Cardiac septum (tissue), 1 donor: Measurements from ENCODE around the gene DBH. TPM values are rescaled to one million over a fixed set of nuclear protein-coding genes. Genes with fewer than 3 reads are reported as not detected.

Source experiments
- DNase-seq: peaks from one replicate; pipeline ENCODE4 v3.0.0-alpha.2; 2020; ENCODE audit warnings: low spot score
- intact Hi-C: fragments of 100-400 bp; cut with DNase I; formaldehyde crosslinking; loops from one replicate; pipeline ENCODE4 v1.14.0; 2022
- total RNA-seq: library from RNA; stranded (reverse); fragmentation: NEBNext Ultra II Directional; extraction: Animal tissue kit (Norgen Biotek cat#: 25700); gene quantifications from one replicate; pipeline ENCODE4 v1.2.1, GENCODE V29; 2021
- donor health status: DM: no; HTN: no; CAD: no.

The DBH gene
- total RNA-seq, 1 donor from 2014 or later, result not detected

DNA sequence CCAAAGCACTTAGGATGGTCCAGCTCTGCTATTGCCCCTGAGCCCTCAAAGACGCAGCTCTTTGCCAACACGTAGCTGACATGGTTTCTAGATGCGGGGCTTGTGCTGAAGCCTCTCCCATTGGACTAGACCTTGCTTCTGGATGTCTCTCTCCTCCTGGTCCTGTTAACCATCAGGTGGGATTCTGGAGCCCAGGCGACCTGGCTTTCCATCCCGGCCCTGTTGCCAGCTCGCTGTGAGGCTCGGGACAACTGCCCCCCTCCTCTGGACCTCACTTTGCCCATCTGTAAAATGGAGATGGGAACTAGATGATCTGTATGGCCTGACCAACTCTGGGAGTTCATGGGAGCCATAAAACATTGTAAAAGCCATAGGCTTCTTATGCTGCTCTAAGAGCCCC lies 4.0 kb downstream of the DBH start:
- DNase-seq, result no peak
- intact Hi-C loops, result no loop called here

DNA sequence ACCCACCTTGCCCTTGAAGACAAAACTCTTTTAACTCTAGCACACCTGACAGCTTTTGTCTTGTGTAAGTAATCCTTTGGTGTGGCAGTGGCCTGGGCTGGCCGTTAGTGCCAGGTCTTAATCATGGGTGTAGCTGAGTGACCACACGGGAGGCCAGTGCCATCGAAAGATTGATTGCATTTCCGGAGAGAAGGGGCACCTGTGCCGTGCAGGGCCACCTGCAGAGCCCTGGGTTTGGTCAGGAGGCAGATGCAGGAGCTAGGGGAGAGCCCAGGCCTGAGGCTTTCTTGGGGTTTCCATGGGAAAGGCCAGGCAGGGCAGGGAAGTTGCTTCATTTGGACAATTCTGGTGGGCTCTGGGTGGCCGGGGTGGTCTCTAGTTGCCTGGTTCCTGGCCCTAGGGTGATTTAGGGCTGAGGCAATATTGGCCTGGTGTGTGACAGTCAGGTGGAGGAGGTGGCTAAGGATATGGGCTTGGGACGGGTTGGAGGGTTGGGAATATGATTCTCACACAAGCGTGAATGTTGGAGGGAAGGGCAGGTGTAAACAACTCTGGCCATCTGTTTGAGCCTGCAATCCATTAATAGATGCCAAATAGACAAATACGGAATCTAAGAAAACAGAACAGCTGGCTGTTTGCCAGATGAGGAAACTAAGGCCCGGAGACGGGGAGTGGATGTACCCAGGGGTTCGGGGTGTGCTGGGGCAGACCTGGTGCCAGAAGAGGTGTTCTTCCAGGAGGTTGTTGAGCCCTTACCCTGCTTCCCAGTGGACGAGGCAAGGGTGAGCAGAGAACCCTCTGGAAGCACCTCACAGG lies 4.6 kb downstream of the DBH start:
- intact Hi-C loops, result no loop called here

DNA sequence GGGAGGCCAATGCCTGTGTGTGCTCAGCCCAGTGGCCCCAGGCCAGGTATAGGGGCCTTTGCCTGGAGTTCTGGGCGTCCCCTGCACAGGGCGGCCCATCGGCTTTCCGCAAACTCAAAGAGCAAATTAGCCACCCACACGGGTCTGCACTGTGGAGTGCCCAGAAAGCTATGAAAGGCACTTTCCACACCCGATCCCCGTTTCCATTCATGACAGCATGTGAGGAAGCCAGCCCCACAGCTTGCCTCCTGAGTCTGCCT lies 5.2 kb downstream of the DBH start:
- intact Hi-C loops, result no loop called here
- DNase-seq, result no peak

More for the DNA sequence above, 4.6 kb downstream of the DBH start:
- no peak for DNase-seq

DNA sequence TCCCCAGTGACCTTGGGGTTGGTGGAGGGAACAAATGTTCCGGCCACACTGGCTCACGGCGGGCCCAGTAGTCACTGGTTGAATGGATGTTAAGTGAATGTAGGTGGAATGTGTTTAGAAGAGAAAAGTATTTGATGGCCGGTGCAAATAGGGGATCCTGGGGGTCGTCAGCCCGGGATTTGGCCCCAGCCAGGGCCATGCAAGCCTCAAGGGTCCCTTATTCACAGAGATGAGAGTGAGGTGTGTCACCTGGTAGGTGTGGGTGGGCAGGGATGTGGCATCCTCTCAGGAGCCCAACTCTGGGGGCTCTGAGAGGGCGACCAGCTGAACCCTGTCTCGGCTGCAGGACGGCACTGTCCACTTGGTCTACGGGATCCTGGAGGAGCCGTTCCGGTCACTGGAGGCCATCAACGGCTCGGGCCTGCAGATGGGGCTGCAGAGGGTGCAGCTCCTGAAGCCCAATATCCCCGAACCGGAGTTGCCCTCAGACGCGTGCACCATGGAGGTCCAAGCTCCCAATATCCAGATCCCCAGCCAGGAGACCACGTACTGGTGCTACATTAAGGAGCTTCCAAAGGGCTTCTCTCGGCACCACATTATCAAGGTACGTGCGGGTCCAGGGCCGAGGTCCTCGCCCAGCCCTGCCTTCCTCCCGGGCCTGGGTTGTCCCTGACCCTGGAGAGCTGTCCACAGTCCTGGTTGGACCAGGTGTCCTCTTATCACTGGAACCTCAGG lies 5.9 kb downstream of the DBH start:
- intact Hi-C loops, result no loop called here

DNA sequence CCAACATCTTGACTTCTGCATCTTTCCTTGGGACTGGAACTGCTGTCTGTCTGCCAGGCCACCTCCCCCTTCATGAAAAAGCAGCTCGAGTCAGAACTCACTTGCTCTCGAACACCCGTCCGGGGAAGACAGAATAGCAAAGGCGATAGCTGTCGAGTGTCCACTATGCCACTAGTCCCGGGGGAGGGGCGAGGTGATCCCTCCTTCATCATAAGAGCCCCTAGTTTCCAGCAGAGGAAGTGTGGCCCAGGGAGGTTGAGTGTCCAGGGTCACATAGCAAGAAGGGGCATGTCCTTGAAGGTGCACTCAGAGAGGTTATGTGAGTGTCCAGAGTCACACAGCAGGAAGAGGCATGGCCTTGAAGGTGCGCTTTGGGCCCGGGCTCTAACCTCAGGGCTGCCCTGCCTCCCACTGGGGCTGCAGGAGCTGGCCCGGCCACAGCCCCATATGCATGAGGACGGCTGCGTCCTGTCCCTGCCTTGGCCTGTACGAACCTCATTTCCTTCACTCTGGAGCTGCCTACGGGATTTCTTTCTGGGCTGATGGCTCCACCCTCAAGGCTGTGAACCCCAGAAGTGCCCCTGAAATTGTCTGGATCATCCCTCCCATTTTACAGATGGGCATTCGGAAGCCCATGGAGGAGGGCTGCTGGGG lies 6.7 kb downstream of the DBH start:
- intact Hi-C loops, result no loop called here
- no peak for DNase-seq

More for the DNA sequence above, 5.9 kb downstream of the DBH start:
- DNase-seq, result no peak

DNA sequence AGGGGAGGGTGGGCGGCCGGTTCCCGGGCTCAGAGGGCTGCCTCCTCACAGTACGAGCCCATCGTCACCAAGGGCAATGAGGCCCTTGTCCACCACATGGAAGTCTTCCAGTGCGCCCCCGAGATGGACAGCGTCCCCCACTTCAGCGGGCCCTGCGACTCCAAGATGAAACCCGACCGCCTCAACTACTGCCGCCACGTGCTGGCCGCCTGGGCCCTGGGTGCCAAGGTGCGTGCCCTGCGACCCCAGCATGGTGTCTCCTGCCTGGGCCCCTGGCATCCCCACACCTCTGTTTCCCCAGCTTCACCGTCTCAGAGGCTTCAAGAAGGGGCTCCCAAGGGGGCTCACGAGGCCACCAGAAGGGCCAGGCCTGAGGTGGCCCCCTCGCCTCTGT lies 7.2 kb downstream of the DBH start:
- intact Hi-C loops, result no loop called here
- DNase-seq, result no peak

DNA sequence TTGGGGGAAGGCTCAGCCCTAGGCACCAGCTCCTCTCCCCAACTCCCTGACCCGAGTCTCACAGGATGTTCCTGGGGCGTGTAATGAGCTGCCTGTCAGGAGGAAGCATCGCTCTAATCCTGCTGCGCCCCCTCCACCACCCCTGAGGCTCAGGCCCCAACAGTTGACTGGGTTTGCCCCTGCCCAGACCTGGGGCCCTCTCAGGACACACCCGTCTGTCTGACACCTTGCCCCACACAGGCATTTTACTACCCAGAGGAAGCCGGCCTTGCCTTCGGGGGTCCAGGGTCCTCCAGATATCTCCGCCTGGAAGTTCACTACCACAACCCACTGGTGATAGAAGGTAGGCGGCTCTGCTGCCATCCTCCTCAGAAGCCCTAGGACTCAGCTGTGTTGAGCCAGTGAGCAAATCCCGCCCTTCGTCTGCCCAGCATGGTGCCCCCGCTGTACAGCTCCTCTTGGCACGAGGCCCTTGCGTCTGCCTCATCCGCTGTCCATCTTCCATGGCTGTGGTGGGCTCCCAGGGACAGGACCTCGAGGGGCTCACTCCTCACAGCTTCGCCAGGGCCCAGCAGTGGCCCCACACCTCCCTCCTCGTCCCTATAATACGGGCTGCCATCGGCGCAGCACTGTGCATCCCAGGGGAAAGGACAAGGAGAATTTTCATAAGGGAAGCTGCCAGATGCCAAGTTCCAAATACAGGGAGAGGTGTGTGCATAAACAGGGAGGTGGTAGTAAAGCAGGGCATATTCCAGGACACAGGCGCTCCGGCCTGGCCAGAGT lies 8.0 kb downstream of the DBH start:
- DNase-seq, result no peak
- intact Hi-C loops, result no loop called here

DNA sequence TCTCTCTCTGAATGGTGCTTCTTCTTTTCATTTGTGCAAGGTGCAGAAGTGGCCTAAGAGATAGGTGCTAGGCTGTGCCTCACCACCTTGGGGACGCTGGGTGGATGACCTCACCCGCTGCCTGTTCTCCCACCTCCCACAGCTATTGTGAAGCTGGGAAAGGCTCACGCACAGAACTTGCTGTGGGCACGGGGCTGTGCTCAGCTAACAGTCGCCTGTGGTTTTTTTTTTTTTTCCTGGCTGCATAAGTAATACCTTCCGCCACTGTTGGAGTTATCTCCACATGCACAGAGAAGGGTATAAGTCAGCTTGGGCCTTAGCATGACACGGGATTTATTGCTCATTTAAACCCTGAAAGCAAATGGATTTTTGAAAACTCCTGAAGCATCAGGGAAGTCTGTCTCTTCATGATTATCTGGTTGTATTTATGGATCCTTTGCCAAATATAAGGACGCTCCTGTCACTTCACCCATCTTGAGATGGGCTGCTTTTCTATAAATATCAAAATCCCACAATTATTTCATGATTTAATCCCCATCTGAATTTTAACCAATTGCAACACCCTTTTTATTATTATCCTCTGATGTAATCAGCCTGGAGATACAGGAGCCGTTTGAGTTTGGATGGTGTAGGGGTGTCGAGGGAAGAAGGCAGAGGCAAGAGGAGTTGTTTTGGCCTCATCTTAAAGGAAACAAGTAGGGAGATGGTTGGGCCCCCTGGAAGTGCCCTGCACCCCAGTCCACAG lies 9.0 kb downstream of the DBH start:
- DNase-seq, result no peak
- intact Hi-C loops, result no loop called here

DNA sequence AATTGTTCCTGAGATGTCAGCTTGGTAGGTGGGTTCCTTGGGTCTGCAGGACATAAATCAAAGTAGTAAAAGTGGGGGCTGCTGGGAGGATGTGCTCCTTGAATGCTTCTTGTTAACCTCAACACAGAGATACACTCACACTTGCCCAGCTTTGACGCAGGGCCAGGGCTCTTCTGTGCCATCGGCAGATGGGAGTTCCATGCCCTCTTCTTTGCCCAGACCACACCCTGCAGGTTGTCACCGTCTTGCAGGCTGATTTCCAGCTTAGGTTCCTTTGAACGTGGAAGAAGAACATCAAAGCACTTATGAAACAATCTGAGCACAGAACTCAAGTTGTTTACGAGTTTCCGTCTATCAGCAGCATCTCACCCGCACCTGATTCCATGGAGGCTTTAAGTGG lies 11.0 kb downstream of the DBH start:
- intact Hi-C loops, result no loop called here
- no peak for DNase-seq

DNA sequence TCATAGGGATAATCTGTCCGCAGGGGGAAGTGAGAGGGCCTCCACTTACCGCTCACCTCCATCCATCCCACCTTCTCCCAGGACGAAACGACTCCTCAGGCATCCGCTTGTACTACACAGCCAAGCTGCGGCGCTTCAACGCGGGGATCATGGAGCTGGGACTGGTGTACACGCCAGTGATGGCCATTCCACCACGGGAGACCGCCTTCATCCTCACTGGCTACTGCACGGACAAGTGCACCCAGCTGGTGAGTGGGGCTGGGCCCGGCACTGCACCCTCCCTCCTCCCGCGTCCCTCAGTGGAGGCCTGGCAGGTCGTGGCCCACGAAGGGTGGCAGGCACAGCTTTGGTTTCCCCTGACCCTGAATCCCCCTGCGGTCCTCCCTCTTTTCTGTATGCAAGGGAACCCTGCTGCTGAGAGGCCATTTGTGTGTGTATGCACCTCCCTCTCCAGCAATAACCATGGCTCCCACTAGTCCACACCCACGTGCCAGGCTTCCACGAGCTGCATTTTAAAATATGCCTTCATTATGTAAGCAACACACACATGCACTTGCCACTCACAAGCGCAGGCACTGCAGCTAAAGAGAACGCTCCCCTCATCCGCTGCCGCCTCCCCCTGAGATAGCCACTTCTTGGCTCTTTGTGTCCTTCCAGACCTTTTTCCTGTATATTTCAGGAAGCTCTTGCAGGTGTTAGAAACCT lies 11.8 kb downstream of the DBH start:
- no peak for DNase-seq

DNA sequence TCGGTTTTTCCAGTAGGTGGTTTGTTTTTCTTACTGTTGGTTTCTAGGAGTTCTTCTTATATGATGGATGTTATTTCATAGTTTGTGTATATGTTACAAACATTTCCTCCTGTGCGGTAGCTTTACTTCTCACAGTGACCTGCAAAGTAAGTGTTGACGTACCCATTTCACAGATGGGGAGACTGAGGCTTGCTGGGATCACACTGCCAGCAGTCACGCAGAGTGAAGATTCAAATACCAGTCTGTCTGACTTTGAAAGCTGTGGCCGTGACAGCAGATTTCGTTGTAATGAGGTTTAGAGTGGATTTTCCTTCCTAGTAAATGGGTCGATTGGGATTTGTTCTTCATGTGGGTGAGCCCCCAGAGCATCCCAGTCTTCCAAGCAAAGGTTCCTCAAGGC lies 13.0 kb downstream of the DBH start:
- no peak for DNase-seq
- intact Hi-C loops, result no loop called here

More for the DNA sequence above, 11.8 kb downstream of the DBH start:
- intact Hi-C loops, result no loop called here

DNA sequence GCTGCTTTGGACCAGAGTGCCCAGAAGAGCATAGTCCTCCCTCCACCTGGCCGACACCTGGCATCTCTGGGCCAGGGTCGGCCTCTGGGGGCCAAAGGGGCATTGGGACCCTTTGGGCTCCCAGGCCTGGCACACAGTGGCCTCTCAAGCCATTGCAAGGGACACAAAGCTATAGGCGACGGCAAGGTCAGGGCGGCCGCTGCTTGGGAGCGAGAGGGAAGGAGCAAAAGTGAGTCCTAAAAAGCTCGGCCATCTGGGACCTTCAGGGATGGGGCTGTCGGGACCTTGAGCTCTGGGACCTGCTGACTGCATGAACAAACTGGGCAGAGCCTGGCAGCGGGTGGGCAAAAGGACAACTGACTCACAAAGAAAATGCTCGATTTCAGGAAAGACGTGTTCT lies 13.9 kb downstream of the DBH start:
- intact Hi-C loops, result no loop called here

DNA sequence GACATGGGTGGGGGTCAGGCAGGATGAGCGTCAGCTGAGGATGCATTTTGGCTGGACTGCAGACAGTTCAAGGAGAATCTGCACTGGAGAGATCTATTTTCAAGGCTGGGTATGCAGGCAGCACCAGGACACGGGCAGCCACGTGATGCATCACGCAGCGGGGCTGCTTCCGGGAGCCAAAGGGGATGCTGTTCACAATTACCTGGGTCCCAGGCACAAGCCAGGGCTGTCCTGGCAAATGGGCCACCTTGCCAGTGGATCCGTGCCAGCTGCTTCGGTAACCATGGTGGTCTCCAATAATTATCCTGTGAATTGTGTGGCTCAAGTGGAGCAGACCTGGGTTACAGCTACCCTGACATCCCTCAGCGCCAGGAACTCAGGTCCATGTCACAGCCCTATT lies 17.5 kb downstream of the DBH start:
- intact Hi-C loops, result no loop called here
- DNase-seq, result no peak

More for the DNA sequence above, 13.9 kb downstream of the DBH start:
- DNase-seq, result no peak

DNA sequence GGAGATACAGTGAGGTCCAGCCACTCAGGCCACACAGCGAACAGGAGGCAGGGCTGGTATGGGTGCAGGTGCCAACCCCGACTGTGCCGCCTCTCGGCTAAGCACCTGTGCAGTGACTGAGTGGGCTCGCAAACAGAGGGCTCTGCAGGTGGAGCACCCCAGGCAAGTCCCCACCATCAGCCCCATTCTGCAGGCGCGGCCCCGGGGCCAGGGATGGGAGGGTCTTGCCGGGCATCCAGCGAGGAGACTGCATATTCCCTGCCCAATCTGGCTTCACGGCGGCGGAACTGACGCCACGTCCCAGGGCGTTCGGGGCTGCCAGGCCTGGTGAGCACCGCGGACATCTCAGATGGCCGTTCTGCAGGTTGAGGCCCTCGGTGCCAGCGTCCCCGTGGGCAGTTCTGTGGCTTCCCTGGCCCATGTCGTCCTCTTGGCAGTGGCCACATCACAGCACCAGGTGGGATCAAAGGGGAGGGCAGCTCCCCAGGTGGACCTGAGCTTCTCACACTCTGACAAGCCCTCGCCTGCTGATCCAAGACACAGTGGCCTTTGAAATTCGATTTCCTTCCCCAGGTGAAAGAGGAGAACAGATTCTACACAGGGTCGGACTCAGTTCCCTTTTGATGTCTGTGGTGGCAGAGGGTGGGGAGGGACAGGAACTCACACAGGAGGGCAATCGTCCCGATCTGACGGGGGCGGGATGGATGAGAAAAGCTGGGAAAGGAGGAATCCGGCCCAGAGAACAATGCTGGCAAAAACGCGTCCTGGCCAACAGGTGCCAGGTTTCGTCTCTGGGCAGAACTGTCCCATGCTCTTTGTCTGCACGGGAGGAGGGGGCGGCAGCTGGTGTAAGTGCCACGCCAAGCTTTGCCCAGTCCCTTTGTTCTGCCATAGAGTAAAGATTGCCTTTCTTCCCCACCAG lies 18.8 kb downstream of the DBH start:
- intact Hi-C loops, result no loop called here
- no peak for DNase-seq

DNA sequence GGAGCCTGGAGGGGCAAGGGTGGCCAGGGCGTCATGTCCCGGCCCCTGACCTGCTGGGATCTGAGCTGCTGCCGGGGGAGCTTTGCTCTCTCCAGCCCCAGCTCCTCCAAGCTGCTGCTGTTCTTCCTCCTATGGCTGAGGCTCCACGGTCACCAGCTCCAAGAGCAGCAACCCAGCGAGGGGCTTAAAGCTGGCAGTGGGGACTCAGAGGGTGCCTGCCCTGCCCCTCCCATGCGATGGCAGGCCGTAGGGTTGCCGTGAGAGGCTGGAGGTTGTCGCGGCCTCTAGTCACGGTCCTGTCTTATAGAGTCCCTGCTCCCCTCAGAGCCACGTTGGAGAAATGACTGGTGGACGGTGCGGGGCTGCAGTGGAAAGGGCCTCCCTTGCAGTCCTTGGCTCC lies 19.5 kb downstream of the DBH start:
- no peak for DNase-seq
- intact Hi-C loops, result no loop called here

DNA sequence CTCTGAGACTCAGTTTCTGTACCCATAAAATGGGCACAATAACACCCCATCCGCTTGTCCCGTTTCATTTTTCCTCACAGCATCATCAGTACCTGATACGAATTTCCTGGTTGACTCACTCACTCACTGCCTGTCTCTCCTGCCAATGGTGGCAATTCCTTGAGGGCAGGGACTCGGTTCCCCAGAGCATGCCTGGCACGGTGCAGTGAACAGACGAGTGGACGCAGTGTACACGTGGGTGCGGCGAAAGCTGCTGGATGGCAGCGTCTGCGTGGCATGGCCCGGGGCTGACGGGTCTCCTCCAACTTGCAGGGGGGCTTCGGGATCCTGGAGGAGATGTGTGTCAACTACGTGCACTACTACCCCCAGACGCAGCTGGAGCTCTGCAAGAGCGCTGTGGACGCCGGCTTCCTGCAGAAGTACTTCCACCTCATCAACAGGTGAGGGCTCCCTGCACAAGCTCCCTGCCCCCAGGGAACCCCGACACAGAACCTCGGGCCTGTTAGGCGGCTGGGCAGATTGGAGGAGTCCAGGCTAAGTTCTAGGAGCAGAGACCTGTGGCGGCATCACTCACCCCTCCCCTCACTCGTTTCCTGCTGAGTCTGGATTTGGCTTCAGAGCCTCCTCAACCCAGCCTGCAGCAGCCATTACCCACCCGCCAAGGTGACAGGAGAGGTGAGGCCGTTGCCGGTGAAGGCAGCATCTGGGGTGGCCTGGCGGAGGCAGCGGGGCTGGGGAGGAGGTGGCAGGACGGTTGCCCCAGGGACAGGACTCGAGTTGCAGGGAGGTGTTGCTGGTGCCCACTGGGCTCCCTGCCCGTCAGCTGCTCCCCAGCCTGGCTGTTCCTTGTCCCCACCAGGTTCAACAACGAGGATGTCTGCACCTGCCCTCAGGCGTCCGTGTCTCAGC lies 20.3 kb downstream of the DBH start:
- DNase-seq, result no peak
- intact Hi-C loops, result no loop called here

DNA sequence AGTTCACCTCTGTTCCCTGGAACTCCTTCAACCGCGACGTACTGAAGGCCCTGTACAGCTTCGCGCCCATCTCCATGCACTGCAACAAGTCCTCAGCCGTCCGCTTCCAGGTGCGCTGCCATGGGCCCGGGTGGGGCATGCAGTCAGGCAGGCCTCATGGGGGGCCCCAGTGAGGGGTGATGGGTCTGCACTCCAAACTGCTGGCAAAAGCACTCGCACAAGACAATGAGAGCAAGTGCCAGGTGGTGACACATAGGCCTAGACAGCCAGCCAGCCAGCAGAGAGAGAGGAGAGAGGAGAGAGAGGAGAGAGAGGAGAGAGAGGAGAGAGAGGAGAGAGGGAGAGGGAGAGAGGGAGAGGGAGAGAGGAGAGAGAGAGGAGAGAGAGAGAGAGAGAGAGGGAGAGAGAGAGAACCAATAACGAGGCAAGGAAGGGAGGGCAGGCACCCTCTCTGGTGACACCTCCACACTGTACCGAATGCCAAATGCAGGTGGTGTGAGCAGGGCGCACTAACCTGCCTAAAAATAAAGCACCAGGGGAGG lies 21.0 kb downstream of the DBH start:
- intact Hi-C loops, result no loop called here
- DNase-seq, result no peak
